Epithelial cell of proximal tubule (primary cell): Measurements from ENCODE around the gene SEPHS2. TPM values are rescaled to one million over a fixed set of nuclear protein-coding genes. Genes with fewer than 3 reads are reported as not detected.

Source experiments
- DNase-seq: peaks from one replicate; pipeline ENCODE4 v3.0.0-alpha.2; 2011; ENCODE audit warnings: low read depth
- H3K4me3 ChIP-seq: 2 replicates; pipeline ENCODE4 v1.5.1; 2011; ENCODE audit warnings: low read depth, mild to moderate bottlenecking, low read length
- CTCF ChIP-seq: conservative IDR thresholded peaks from 2 replicates; pipeline ENCODE4 v1.5.1; 2012; ENCODE audit warnings: low read depth, mild to moderate bottlenecking, low read length
- total RNA-seq: library from RNA; depleted of rRNA; stranded (reverse); fragments of >200 nt; gene quantifications from 2 replicates; pipeline ENCODE4 v1.2.3, GENCODE V29; 2015

SEPHS2 gene
- total RNA-seq, 1 donor from 2014 or later: 17.6 TPM

DNA sequence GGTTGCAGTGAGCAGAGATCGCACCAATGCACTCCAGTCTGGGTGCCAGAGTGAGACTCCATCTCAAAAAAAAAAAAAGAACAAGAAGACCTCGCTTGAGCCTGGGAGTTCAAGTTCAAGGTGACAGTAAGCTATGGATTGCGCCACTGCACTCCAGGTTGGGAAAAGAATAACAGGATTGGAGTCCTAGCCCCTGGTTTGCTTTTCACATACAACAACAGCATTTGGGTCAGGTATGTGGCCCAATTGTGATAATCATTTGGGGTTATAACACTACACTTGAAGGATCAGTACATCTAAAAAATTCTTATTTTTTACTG lies 3.4 kb upstream of the SEPHS2 start:
- TF ChIP-seq CTCF: no peak
- H3K4me3 ChIP-seq: no peak overlapping the region
- DNase-seq: no peak

GRCh38 chr16:30447512-30448226 lies 2.0 kb upstream of the SEPHS2 start:
- DNase-seq: peak; percentile 32
- TF ChIP-seq CTCF: no peak
- H3K4me3 ChIP-seq: no peak overlapping the region

GRCh38 chr16:30446203-30446595 lies 525 bp upstream of the SEPHS2 start:
- peak overlapping the region; percentile 98 for H3K4me3 ChIP-seq
- no peak for DNase-seq
- no peak for TF ChIP-seq CTCF

DNA sequence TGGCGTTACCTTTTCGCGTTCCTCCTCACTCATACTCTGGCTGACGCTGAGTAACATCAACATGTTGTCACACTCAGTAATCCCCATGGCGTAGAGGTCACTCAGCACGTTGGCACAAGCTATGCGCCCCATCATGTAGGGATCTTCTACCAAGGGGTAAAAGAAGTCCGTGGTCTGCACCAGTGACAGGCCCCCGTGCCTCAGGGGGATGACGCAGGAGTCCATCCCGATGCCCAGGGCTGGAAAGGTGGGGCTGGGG lies 596 bp downstream of the SEPHS2 start:
- H3K4me3 ChIP-seq: peak overlapping the region; percentile 98
- TF ChIP-seq CTCF: no peak
- no peak for DNase-seq

DNA sequence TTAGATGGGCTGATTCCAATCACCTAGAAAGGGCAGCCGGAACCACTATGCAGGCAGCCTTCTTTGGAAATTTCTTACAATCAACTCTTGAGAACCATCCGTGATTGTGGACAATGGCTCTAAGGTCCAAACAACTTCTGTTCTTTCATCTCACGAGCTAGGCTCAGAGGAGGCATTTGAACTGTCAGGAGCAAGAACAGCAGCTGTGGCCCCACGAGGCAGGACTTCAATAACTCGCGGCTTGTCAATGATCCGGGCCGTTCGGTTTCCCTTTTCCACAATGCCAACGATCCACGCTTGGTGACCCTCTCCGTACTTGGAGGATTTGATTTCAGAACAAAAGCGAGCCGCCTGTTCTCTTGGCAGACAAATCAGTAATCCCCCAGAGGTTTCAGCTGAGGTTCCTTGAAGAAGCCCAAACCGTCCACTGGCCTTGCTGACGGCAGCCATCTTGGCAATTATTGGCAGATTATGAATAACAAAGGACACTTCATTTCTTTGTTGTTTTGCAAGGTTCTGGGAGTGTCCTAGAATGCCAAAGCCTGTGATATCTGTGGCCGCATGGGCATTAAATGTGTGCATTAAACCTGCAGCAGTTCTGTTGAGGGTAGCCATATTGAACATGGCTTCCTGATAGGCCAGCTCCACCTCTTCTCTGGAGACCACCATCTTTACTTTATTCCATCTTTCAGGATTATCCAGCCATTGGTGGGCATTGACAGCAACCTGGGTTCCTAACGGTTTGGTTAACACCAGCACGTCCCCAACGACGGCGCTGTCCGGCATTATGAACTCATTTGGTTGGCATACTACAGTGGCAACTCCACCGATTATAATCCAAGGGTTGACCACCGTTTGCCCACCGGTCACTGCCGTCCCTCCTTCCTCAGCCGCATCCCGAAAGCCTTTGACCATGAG lies 1.2 kb downstream of the SEPHS2 start:
- no peak for DNase-seq
- TF ChIP-seq CTCF: no peak
- H3K4me3 ChIP-seq: peak overlapping the region; percentile 98

- TF ChIP-seq CTCF: no peak
- H3K4me3 ChIP-seq: peak overlapping the region; percentile 6
- no peak for DNase-seq
Measured at GRCh38 chr16:30443631-30444030, 2.0 kb downstream of the SEPHS2 start.
